Stimulated activated effector memory CD8-positive, alpha-beta T cell treated with anti-CD3 and anti-CD28 coated beads, Interleukin-12 subunit alpha, Interleukin-12 subunit beta, amount 100 ng/mL, for 72 hours (primary cell): Measurements from ENCODE around the gene MRPL16.
A peak's percentile ranks its signal among the peaks of the same experiment; 100 is the strongest.
"Not testable (repeated sequence)": the region's sequence is repeated elsewhere in the genome, so short reads cannot be mapped to it uniquely, and the experiment has no call there.

ENCODE experiments used
- ATAC-seq: fragments of 150-1000 bp; cut with Tn5 transposase; 2 replicates; pipeline ENCODE4 v1.10.0; 2021
- DNase-seq, 2 donors: peaks; one replicate each; pipeline ENCODE4 v3.0.0; 2021 to 2022; ENCODE audit warnings: low spot score in 2 of 2
- H3K27ac Mint-ChIP-seq: one replicate; pipeline ENCODE4 v1.8.0; 2022; ENCODE audit warnings: mild to moderate bottlenecking, mixed read lengths
- H3K36me3 Mint-ChIP-seq: one replicate; pipeline ENCODE4 v1.8.0; 2022; ENCODE audit warnings: mild to moderate bottlenecking, mixed read lengths
- H3K4me1 Mint-ChIP-seq: one replicate; pipeline ENCODE4 v1.8.0; 2022; ENCODE audit warnings: mixed read lengths
- H3K4me3 Mint-ChIP-seq: one replicate; pipeline ENCODE4 v1.8.0; 2022; ENCODE audit warnings: mild to moderate bottlenecking, mixed read lengths
- H3K9me3 Mint-ChIP-seq: one replicate; pipeline ENCODE4 v1.8.0; 2022; ENCODE audit warnings: mixed read lengths

MRPL16 gene

GRCh38 chr11:59810189-59810910 lies at the start of gene MRPL16:
Gene MRPL16, minus strand, starts transcription at chr11:59810778. Its CDS starts 120 bp downstream, at chr11:59810658.
- peaks cover 49% of the 10 kb centered on the region for H3K36me3 Mint-ChIP-seq
- peaks cover 2% of the 10 kb centered on the region for H3K9me3 Mint-ChIP-seq
- peak within 1 kb of the TSS; percentile 92 for H3K27ac Mint-ChIP-seq
- H3K4me1 Mint-ChIP-seq = peaks cover 12% of the 10 kb centered on the region
- ATAC-seq = peak; percentile 100
- DNase-seq = peak; percentile 74 to 93
- H3K4me3 Mint-ChIP-seq = peak within 1 kb of the TSS; percentile 91

GRCh38 chr11:59859673-59860072 lies 49.1 kb upstream of the MRPL16 start:
- no peak for ATAC-seq
- H3K4me3 Mint-ChIP-seq = no peak overlapping the region

DNA sequence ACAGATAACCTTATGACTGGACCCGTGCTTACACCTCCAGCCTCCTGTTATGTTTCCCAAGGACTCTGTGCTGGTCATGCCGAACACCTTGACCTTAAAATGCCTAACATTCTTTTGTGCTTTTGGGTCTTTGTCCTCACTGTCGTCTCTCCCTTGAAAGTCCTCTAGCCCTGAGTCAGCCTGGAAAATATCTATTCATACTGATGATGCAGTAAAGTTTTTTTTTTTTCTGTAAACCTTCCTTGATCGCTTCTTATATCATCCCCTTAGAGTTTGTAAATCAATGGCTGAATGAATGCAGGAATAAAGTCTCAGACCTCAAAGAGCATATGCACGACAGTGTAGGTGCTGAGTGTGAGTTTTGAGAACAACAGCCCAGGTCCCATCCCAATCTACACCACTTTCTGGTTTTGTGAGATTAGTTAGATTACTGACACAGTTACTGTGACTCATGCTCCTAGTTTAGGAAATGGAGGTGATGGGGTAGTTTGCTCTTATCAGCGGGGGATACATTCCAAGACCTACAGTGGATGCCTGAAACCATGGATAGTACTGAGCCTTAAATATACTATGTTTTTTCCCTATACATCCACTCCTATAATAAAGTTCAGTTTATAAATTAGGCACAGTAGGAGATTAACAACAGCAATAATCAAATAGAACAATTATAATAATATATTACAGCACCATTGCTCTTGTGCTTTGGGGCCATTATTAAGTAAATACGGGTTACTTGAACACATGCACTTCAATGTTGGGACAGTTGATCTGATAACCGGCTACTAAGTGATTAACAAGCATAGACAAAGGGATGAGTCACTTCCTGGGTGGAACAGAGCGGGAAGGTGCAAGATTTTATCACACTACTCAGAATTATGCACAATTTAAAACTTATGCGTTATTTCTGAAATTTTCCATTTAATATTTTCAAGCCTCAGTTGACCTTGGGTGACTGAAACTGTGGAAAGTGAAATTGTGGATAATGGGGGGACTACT lies 47.2 kb upstream of the MRPL16 start:
- H3K4me3 Mint-ChIP-seq = peak overlapping the region; percentile 3
- DNase-seq = no peak
- H3K27ac Mint-ChIP-seq = peak overlapping the region; percentile 15
- H3K9me3 Mint-ChIP-seq = no peaks in the 10 kb centered on the region
- ATAC-seq = peak; percentile 90
- H3K4me1 Mint-ChIP-seq = peaks cover 23% of the 10 kb centered on the region
- H3K36me3 Mint-ChIP-seq = no peaks in the 10 kb centered on the region

More at GRCh38 chr11:59859673-59860072, 49.1 kb upstream of the MRPL16 start:
- Mint-ChIP-seq H3K36me3 (no peaks in the 10 kb centered on the region), H3K4me1 (peaks cover 23% of the 10 kb centered on the region), H3K27ac (no peak overlapping the region), H3K9me3 (no peaks in the 10 kb centered on the region)
- no peak for DNase-seq

DNA sequence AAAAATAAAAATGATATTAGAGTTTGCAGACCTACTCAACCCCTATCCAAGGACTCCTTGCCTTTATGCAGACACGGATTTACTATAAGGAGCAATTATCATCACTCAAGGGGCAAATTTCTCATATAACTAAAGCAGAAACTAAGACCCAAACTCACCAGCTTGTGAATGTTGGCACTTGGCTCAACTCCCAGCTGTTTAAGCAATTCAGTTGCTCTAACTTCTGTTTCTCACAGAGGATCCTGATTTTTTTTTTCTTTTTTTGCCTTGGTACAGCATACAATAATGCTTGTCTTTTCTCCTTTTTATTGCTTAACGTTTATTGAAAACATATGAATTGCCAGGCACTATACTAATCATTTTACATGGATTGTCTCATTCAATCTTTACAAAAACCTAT lies 44.3 kb upstream of the MRPL16 start:
- no peaks in the 10 kb centered on the region for H3K9me3 Mint-ChIP-seq
- ATAC-seq (no peak), DNase-seq (no peak)
- H3K4me3 Mint-ChIP-seq = no peak overlapping the region
- no peaks in the 10 kb centered on the region for H3K36me3 Mint-ChIP-seq
- peaks cover 23% of the 10 kb centered on the region for H3K4me1 Mint-ChIP-seq
- H3K27ac Mint-ChIP-seq = no peak overlapping the region

- not testable (repeated sequence) for H3K36me3 Mint-ChIP-seq, H3K4me1 Mint-ChIP-seq, H3K4me3 Mint-ChIP-seq
Observed at GRCh38 chr11:59851416-59851815, 40.8 kb upstream of the MRPL16 start.

DNA sequence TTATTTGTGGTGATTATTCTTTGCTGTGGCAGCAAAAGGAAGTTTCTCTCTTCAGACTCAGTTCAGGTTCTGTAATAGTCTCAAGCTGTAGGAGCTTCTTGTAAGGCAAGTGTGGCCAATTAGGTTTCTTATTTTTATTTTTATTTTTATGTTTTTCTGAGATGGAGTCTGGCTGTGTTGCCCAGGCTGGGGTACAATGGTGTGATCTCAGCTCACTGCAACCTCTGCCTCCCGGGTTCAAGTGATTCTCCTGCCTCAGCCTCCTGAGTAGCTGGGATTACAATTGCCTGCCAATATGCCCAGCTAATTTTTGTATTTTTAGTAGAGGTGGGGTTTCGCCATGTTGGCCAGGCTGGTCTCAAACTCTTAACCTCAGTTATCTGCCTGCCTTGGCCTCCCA lies 39.0 kb upstream of the MRPL16 start:
- not testable (repeated sequence) for H3K4me3 Mint-ChIP-seq, DNase-seq, H3K36me3 Mint-ChIP-seq, H3K9me3 Mint-ChIP-seq, H3K27ac Mint-ChIP-seq, H3K4me1 Mint-ChIP-seq, ATAC-seq

More at GRCh38 chr11:59851416-59851815, 40.8 kb upstream of the MRPL16 start:
- not testable (repeated sequence) for ATAC-seq, H3K9me3 Mint-ChIP-seq, DNase-seq, H3K27ac Mint-ChIP-seq

DNA sequence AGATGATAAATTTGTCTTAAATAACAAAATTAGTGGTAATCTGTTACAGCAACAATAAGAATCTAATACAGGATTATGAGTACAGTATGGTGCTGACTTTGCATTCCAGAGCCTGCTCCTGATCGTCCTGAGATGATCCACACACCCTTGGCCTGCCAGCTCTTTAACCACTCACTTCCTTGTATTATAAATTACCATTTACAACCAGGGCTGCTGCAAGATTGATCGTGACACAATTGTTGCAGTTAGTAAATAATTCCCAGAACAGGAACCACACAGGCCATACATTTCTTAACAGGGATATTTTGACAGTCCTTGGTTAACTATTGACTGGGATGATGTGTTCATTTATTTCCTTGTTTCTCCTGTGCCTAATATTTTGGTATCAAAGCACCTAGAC lies 38.6 kb upstream of the MRPL16 start:
- ATAC-seq (no peak), DNase-seq (no peak)
- Mint-ChIP-seq H3K27ac (no peak overlapping the region), H3K4me1 (no peaks in the 10 kb centered on the region), H3K4me3 (no peak overlapping the region), H3K9me3 (no peaks in the 10 kb centered on the region), H3K36me3 (no peaks in the 10 kb centered on the region)

- DNase-seq, H3K9me3 Mint-ChIP-seq, ATAC-seq, H3K4me1 Mint-ChIP-seq, H3K4me3 Mint-ChIP-seq, H3K36me3 Mint-ChIP-seq, H3K27ac Mint-ChIP-seq: not testable (repeated sequence)
Observed at GRCh38 chr11:59848439-59848838, 37.9 kb upstream of the MRPL16 start.

- Mint-ChIP-seq H3K4me3 (no peak overlapping the region), H3K27ac (no peak overlapping the region), H3K36me3 (no peaks in the 10 kb centered on the region), H3K9me3 (no peaks in the 10 kb centered on the region), H3K4me1 (no peaks in the 10 kb centered on the region)
- DNase-seq = no peak
- no peak for ATAC-seq
Observed at GRCh38 chr11:59847626-59848025, 37.0 kb upstream of the MRPL16 start.

- Mint-ChIP-seq H3K27ac (no peak overlapping the region), H3K36me3 (no peaks in the 10 kb centered on the region), H3K4me3 (no peak overlapping the region), H3K9me3 (no peaks in the 10 kb centered on the region), H3K4me1 (no peaks in the 10 kb centered on the region)
- ATAC-seq (no peak), DNase-seq (no peak)
Observed at GRCh38 chr11:59846556-59846955, 36.0 kb upstream of the MRPL16 start.

DNA sequence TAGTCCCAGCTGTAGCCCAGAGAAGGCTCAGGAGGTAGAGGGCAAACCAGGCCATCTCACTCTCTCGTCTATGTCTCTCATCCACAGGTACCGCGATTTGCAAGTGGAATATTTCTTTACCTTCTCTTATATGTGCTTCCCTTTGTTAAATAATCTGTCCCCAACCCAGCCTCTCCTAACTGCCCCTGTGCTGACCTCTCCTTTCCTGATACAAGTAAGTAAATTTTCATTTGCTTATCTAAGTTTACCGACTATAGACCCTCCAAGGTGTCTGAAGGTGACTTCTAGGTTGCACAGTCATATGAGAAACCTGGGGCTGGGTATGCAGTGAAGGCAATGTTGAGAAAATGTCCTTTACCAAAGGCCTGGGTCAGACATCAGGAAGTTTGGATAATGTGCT lies 34.8 kb upstream of the MRPL16 start, which contains the start of gene CBLIF:
Gene CBLIF (minus strand): TSS at position 101 of the 400 bp plus-strand sequence. CDS start 46 bp downstream, at position 55.
- Mint-ChIP-seq H3K36me3 (no peaks in the 10 kb centered on the region), H3K4me1 (no peaks in the 10 kb centered on the region), H3K27ac (no peak within 1 kb of the TSS), H3K9me3 (no peaks in the 10 kb centered on the region), H3K4me3 (no peak within 1 kb of the TSS)
- ATAC-seq (no peak), DNase-seq (no peak)

DNA sequence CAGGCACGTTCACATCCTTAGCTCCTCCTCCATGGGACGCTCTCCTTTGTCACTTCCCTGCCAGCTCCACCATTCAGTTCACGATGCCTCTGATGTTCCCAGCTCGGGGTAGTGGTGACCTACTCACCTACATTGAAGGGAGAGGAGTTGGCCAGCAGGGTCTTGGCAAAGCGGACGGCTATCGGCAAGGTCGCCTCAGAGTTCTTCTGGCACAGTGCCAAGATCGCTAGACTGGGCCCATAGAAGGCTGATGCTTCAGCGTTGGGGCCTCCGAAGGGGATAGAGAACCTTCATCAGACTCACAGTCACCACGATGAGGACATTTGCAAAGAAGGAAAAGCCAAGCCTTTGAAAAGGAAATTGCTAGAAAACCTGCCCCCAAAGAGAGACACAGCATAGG lies 31.7 kb upstream of the MRPL16 start:
- Mint-ChIP-seq H3K4me3 (no peak overlapping the region), H3K27ac (no peak overlapping the region), H3K36me3 (no peaks in the 10 kb centered on the region), H3K4me1 (no peaks in the 10 kb centered on the region), H3K9me3 (no peaks in the 10 kb centered on the region)
- DNase-seq = no peak
- ATAC-seq = no peak

DNA sequence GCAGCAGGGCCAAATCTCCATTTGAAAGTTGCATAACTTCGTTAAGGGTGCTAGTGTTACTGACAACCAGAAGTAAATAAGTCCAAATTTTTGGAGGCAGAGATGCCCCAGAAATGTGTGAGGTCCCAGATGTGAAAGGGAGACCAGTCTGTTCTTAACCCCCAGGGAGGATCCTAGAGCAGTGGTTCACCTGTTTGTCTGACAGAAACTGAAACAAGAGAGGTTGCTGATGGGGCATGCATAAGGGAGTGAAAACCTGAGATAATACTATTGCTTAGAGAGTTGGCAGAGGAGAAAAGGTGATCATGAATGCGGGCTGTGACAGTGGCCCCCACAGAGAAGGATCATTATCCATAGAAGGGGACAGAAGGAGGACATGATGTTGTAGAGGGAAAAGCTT lies 30.9 kb upstream of the MRPL16 start:
- Mint-ChIP-seq H3K9me3 (no peaks in the 10 kb centered on the region), H3K36me3 (no peaks in the 10 kb centered on the region), H3K4me1 (no peaks in the 10 kb centered on the region), H3K27ac (no peak overlapping the region), H3K4me3 (no peak overlapping the region)
- DNase-seq (no peak), ATAC-seq (no peak)

- H3K27ac Mint-ChIP-seq = no peak overlapping the region
- DNase-seq (no peak), ATAC-seq (no peak)
- H3K9me3 Mint-ChIP-seq = no peaks in the 10 kb centered on the region
- no peaks in the 10 kb centered on the region for H3K36me3 Mint-ChIP-seq
- no peak overlapping the region for H3K4me3 Mint-ChIP-seq
- H3K4me1 Mint-ChIP-seq = no peaks in the 10 kb centered on the region
Observed at GRCh38 chr11:59839615-59840014, 29.0 kb upstream of the MRPL16 start.

- Mint-ChIP-seq H3K36me3 (no peaks in the 10 kb centered on the region), H3K4me3 (no peak overlapping the region), H3K27ac (no peak overlapping the region), H3K9me3 (no peaks in the 10 kb centered on the region), H3K4me1 (no peaks in the 10 kb centered on the region)
- DNase-seq = no peak
- no peak for ATAC-seq
Observed at GRCh38 chr11:59833602-59834001, 23.0 kb upstream of the MRPL16 start.
